GM15510 (cell line): Measurements from ENCODE around the gene LHPP.

ENCODE experiments used
- POLR2A ChIP-seq: IDR thresholded peaks from 3 replicates; pipeline ENCODE4 v1.6.1; 2011; ENCODE audit warnings: borderline replicate concordance; ENCODE audit not compliant: insufficient read length; ENCODE audit errors: extremely low read depth

LHPP gene

GRCh38 chr10:124496150-124496549 lies 34.5 kb downstream of the LHPP start:
- no peak for TF ChIP-seq POLR2A

- TF ChIP-seq POLR2A: no peak
These were observed 35.0 kb downstream of the LHPP start for GRCh38 chr10:124496620-124497019.

- no peak for TF ChIP-seq POLR2A
These were observed 35.7 kb downstream of the LHPP start for GRCh38 chr10:124497196-124497881.

DNA sequence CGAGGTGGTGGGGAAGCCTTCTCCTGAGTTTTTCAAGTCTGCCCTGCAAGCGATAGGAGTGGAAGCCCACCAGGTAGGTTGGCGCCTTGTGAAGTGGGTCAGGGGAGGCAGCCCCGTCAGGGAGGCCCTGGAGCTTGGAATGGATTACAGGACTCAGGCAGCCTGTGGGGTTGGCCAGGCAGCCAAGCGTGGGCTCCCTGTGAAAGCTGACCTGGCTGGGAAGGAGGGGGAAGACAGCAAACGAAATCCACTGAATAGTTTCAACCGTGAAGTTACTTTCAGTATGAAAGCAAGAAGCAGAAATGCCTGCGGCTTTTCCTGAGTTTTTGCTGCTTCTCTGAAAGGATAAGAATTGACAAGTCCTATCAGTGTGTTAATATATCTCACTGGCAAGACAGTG lies 36.4 kb downstream of the LHPP start:
- TF ChIP-seq POLR2A: no peak

GRCh38 chr10:124500757-124501156 lies 39.1 kb downstream of the LHPP start:
- no peak for TF ChIP-seq POLR2A

DNA sequence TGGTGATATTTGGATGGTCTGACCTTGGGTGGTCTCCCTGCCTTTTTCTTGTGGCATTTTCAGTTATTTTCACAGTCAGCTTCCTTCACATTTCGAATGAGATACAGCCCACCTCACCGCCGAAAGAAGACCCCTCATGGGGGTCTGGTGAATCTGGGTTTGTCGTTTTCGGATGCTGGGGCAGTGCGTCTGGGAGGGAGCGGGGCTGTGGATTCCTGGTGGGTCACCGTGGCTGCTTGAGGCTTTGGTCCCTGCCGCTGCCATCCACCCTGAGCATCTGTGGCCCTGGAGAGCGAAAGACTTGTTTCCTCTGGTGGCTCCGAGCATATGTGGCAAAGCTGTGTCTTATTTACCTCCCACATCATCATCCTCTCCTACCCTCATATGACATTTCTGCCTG lies 43.1 kb downstream of the LHPP start:
- TF ChIP-seq POLR2A: no peak

GRCh38 chr10:124505279-124505678 lies 43.7 kb downstream of the LHPP start:
- no peak for TF ChIP-seq POLR2A

DNA sequence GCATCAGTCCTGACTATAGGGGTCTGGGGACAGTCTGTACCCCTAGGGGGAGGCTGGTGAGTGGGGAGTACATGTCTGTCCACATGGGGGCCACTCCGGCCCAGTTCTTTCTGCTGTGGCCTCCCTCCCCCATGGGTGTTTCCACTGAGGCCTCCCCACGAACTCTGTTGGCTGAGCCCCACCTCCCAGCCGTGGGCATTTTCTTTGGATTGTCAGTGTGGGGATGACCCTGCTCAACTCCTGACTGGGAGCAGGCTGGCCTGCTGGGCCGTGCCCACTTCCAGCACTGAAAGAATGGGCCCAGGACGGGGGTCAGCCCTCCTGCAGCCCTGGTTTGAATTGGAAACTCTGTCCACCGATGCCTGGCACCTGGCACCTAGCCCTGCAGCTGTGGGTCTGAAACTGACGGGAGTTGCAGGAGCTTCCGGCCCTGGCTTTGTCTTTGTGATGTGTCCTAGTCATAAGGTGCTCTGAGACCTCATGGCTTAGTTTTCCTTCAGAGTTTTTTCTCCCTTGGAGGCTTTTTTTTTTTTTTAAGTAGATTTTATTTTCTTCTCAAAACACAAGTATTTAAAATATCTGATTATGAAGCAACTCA lies 46.5 kb downstream of the LHPP start:
- TF ChIP-seq POLR2A: no peak

DNA sequence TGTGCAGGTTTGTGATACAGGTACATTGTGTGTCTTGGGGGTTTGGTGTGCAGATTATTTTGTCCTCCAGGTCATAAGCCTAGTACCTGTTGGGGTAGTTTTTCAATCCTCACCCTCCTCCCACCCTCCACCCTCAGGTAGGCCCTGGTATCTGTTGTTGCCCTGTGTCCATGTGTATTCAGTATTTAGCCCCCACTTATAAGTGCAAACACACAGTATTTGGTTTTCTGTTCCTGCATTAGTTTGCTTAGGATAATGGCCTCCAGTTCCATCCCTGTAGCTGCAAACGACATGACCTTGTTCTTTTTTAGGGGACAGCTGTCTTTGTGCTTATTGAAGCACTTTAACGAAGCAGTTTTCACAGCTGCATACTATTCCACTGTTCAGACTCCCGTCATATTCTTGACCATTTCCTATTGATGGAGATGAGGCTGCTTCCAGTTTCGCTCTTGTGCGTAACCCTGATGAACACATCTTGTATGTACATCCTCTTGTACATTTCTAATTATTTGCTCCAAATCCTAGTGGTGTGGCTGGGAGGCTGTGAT lies 47.4 kb downstream of the LHPP start:
- TF ChIP-seq POLR2A: no peak

DNA sequence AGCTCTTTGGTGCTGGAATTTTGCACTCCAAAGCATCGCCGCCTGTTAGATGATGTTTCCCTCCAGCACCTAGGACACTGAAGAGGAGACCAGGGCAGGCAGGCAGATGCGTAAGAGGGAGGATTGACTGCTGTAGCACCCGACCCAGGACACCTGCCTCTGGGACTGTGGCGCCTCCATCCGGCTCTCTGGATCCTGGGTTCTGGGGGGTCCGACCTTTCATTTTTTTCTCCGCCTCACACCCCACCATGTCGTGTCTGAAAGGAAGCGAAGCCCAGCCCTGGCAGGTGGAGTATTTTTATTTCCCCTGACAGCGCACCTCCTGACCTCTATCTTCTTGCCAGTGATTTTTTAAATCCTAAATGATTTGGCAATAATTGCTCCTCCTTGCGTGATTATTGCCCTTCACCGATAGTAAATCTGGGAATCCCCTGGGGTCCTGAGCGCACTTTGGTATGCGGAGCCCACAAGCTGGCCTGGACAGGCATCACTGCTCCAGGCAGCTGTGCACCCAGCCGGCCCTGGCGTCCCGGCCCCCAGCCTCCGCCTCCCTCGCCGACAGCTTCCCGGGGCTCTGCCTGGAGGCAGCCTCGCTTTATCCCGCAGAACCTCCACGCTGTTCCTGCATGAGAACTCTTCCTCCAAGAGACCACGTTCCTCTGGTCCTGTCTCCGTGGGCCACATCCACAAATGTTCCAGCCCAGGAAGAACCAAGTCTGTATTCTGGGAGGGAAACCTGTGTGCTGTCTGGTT lies 48.4 kb downstream of the LHPP start:
- no peak for TF ChIP-seq POLR2A

DNA sequence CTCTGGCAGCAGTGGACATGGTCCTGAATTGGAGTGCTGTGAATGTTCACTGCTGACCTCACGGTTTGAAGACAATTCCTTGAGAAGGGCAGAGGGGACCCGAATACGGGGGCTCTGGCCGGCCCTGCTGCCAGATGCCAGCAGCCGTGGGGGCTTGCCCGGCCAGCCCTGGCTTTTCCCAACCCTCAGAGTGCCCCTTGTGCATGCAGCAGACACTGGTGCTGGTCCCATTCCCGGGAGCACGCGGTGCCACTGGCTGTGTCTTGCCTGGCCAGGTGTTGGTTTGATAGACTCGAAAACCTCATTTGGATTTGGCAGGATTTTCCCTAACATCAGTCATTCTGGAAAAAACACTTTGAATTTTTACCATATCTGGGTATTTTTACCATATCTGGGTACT lies 49.1 kb downstream of the LHPP start:
- TF ChIP-seq POLR2A: no peak

- TF ChIP-seq POLR2A: no peak
These were observed 49.8 kb downstream of the LHPP start for GRCh38 chr10:124511205-124512039.

DNA sequence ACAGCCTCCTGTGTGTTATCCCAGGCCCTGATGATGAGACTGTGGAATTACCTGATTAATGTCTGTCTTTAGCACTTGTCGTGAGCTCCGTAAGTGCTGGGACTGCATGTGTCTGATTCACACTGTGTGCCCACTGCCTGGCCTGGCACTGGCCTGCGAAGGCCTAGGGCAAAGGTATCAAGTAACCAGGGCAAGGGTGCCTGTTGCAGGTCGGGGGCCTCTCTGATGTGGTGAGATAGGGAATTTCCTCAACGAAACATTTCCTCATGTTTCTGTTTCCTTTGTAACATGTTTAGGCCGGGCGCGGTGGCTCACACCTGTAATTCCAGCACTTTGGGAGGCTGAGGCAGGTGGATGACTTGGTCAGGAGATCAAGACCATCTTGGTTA lies 50.4 kb downstream of the LHPP start:
- TF ChIP-seq POLR2A: no peak

DNA sequence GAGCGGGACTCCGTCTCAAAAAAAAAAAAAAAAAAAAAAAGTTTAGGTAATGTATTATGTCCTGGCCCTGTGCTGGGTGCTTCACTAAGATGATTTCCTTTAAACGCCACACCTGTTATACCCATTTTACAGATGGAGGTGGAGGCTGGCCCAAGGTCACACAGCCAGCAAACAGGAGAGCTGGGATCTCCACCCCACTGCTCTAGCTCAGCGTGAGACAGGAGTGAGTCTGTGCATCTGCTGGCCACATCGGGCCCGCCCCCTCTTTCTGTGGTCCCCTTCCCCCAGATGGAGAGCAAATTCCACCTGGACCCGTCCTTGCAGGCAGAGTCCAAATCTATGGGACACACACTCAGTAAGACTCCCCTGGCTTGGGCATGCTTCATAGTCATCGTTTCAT lies 51.0 kb downstream of the LHPP start:
- no peak for TF ChIP-seq POLR2A
